ENCODE data around the gene PSD4. TPM values are rescaled to one million over a fixed set of nuclear protein-coding genes. Genes with fewer than 3 reads are reported as not detected.

The PSD4 gene
- total RNA-seq, 1 donor, result 4.7 TPM

DNA sequence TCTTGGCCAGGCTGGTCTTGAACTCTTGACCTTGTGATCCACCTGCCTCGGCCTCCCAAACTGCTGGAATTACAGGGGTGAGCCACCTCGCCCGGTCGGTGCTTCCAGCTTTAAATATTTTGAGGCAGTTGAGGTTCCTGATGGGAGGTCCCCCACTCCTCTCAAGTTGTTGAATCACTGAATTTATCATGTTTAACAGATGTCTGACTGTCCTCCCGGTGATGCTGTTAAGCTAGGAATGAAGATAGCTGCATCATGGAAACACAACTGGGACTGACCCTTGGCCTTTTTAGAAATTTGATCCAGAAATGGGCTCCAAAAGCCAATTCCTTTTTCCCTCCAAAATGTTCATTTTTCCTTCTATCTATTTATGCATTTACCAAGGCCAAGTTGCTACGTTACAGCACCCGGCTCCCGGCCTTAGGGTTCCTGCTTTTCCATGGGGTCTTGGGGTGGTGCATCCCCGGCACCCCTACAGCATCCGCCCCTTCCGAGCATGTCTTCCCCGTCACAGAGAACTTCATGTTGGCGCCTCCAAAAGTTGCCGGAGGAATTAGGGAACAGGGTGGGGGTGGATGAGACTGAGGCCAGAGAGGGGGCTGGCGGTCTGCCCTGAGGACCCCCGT lies 61.1 kb downstream of the PSD4 start:
- DNase-seq (ENCODE audit: low read depth), result no peak
- no peak for TF ChIP-seq CTCF (IDR thresholded peaks at IDR 0.05; ENCODE audit: insufficient read depth, low read depth, low read length)

DNA sequence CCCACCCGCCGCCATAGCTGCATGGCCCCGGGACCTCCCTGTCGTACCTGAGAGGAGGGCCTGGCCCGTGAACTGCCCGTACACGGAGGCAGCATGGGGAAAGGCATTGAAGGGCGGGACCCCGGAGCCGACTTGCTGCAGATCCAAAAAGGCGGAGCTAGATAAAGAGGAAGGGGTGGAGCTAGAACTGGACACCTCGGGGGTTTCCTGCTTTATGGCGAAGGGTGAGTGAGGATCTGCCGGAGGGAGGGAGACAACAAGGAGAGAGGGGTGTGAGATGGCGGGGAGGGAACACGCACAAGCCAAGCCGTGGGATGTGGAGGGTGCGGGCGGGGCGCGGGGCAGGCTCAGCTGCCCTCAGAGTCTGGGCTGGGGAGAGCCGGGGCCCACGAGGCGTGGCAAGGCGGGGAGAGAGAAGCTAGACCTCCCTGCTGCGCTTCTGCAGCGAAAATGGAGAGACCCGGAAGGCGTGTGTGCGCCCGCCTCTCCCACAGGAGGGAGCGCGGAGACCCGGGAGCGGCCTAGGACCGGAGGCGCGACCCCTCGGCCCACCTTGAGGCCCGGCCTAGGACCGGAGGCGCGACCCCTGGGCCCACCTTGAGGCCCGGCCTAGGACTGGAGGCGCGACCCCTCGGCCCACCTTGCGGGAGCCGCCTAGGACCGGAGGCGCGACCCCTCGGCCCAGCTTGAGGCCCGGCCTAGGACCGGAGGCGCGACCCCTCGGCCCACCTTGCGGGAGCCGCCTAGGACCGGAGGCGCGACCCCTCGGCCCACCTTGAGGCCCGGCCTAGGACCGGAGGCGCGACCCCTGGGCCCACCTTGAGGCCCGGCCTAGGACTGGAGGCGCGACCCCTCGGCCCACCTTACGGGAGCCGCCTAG lies 61.8 kb downstream of the PSD4 start:
- DNase-seq (ENCODE audit: low read depth), result peak; percentile 87
- H3K4me3 ChIP-seq (ENCODE audit: low read depth, low read length), result peak overlapping the region; percentile 83

More for the DNA sequence above, 61.1 kb downstream of the PSD4 start:
- peak overlapping the region; percentile 83 for H3K4me3 ChIP-seq (ENCODE audit: low read depth, low read length)

DNA sequence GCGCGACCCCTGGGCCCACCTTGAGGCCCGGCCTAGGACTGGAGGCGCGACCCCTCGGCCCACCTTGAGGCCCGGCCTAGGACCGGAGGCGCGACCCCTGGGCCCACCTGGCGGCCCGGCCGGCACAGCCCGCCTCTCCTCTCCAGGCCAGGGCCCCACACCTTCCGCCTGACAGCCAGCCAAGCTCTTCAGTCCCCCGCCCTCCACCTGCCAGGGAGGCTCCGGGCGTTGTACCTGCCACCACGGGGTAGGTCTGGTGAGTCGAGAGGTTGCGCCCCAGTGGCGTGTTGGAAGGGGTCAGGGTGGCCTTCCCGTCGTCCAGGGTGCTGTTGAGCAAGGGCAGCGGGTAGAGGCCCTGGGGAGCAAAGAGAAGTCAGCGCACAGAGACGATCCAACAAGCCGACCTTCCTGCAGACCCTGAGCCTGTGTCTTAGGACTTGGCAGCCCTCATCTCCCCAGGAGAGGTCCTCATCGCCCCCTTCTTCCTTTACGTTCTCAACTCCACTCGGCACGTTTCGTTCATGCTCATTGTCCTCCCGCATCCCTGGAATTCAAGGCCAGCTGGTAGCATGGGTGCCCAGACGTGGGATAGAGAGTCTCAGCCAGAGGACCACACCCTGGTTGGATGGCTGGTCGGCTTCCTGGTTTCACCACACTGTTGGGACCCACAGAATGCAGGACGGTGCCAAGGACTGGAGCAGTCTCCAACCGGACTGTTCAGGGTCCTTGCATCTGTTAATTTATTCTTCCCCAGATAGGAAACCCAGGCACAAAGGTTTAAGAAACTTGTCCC lies 62.8 kb downstream of the PSD4 start:
- no peak for TF ChIP-seq CTCF (IDR thresholded peaks at IDR 0.05; ENCODE audit: insufficient read depth, low read depth, low read length)
- H3K4me3 ChIP-seq (ENCODE audit: low read depth, low read length), result peak overlapping the region; percentile 83
- DNase-seq (ENCODE audit: low read depth), result peak; percentile 48

DNA sequence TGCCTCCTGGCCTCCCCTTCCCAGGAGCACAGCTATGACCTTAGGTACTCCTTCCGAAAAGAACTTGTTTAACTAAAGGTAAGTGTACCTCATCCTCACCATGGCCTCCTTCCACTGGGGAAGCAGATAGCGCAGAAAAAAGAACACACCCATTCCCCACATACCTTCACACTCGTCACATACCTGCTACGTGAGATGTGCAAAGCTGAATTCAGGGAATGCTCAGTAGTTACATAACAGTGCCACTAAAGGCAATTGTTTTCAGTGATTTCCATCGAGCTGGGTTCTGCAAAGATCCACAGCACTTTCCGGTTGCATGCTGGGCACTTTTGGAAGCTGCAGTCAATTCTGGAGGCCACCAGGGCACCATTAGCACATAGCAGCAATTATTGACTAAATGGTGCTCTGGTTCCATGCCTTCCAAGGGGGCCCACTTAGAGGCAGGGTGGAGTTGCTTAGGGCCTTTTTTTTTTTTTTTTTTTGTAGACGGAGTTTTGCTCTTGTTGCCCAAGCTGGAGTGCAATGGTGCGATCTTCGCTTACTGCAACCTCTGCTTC lies 63.9 kb downstream of the PSD4 start:
- no peak for DNase-seq (ENCODE audit: low read depth)
- no peak for TF ChIP-seq CTCF (IDR thresholded peaks at IDR 0.05; ENCODE audit: insufficient read depth, low read depth, low read length)
- peak overlapping the region; percentile 83 for H3K4me3 ChIP-seq (ENCODE audit: low read depth, low read length)

GRCh38 chr2:113238871-113239839 lies 65.4 kb downstream of the PSD4 start:
- DNase-seq (ENCODE audit: low read depth), result no peak
- no peak overlapping the region for H3K4me3 ChIP-seq (ENCODE audit: low read depth, low read length)
- TF ChIP-seq CTCF (IDR thresholded peaks at IDR 0.05; ENCODE audit: insufficient read depth, low read depth, low read length), result no peak

DNA sequence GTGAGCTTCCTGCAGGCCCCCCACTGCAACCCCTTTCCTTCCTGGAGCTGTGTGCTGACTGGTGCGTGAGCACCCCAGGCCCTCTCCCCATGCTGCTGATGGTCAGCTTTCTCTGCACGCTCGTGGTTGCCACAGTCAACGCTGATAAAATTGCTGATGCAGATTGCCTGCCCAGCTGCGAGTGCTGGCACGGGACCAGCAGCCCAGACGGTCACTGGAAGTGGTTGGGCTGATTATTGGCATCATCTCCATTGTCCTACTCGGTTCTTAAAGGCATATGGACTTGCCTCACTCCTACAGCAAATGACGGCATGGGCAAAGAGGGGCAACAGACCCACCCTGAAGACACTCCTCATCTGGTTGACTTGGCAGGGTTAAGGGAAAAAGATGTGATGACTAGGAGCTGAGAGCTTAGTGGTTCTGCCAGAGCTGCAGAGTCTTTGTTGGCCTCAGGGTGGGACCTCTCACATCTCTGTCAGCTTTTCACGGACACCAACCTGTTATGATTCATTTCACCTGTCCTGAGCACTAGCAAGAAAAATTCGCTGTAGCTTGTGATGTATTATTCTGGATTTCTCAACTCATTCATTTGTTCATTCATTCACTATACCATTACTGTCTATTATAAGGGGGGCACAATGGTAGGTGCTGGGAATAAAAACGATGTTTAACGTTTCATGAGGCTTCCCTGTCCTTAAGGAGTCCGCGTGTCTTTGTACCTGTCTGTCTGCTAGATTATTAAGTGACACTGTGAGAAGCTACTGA lies 66.6 kb downstream of the PSD4 start:
- TF ChIP-seq CTCF (IDR thresholded peaks at IDR 0.05; ENCODE audit: insufficient read depth, low read depth, low read length), result peak; percentile 7
- peak overlapping the region; percentile 1 for H3K4me3 ChIP-seq (ENCODE audit: low read depth, low read length)
- peak; percentile 95 for DNase-seq (ENCODE audit: low read depth)
